ENCODE results near the gene NEU1. TPM values are rescaled to one million over a fixed set of nuclear protein-coding genes. Genes with fewer than 3 reads are reported as not detected.
"Not testable (repeated sequence)": the region's sequence is repeated elsewhere in the genome, so short reads cannot be mapped to it uniquely, and the experiment has no call there.

The NEU1 gene
- total RNA-seq, 2 donors from 2014 or later: 26.8 to 31.8 TPM

GRCh38 chr6:31877651-31878161 is 15.1 kb upstream of the NEU1 start:
- intact Hi-C loops (cut with DNase I): no loop called here
- no peak for DNase-seq
- no peak for ATAC-seq

- ATAC-seq (no peak), DNase-seq (no peak)
- intact Hi-C loops (cut with DNase I): no loop called here
Measured at GRCh38 chr6:31877125-31877650, 14.6 kb upstream of the NEU1 start.

- intact Hi-C loops (cut with DNase I): no loop called here
- ATAC-seq (no peak), DNase-seq (no peak)
Measured at GRCh38 chr6:31876357-31876756, 13.7 kb upstream of the NEU1 start.

GRCh38 chr6:31875877-31876276 is 13.3 kb upstream of the NEU1 start:
- ATAC-seq (no peak), DNase-seq (no peak)
- intact Hi-C loops (cut with DNase I): no loop called here

GRCh38 chr6:31874836-31875572 is 12.4 kb upstream of the NEU1 start:
- ATAC-seq (no peak), DNase-seq (no peak)
- intact Hi-C loops (cut with DNase I): no loop called here

GRCh38 chr6:31874084-31874670 is 11.6 kb upstream of the NEU1 start:
- DNase-seq: no peak
- ATAC-seq: no peak
- intact Hi-C loops (cut with DNase I): no loop called here

GRCh38 chr6:31871046-31871659 is 8.5 kb upstream of the NEU1 start:
- intact Hi-C loops (cut with DNase I): no loop called here
- no peak for DNase-seq
- ATAC-seq: no peak

GRCh38 chr6:31870385-31870921 is 7.8 kb upstream of the NEU1 start:
- no peak for ATAC-seq
- DNase-seq: no peak
- intact Hi-C loops (cut with DNase I): no loop called here

- no peak for DNase-seq
- intact Hi-C loops (cut with DNase I): no loop called here
Measured at GRCh38 chr6:31869343-31869742, 6.7 kb upstream of the NEU1 start.

GRCh38 chr6:31868658-31868971 is 6.0 kb upstream of the NEU1 start:
- DNase-seq; intact Hi-C loops (cut with DNase I); ATAC-seq: not testable (repeated sequence)

More at GRCh38 chr6:31869343-31869742, 6.7 kb upstream of the NEU1 start:
- ATAC-seq: no peak

- intact Hi-C loops (cut with DNase I): no loop called here
- ATAC-seq (no peak), DNase-seq (no peak)
Measured at GRCh38 chr6:31865205-31866118, 2.8 kb upstream of the NEU1 start.

GRCh38 chr6:31864818-31865204 is 2.2 kb upstream of the NEU1 start:
- DNase-seq: no peak
- intact Hi-C loops (cut with DNase I): no loop called here
- no peak for ATAC-seq

- intact Hi-C loops (cut with DNase I); ATAC-seq; DNase-seq: not testable (repeated sequence)
Measured at GRCh38 chr6:31864123-31864562, 1.5 kb upstream of the NEU1 start.

GRCh38 chr6:31861919-31862343 is 690 bp downstream of the NEU1 start:
- no peak for DNase-seq
- ATAC-seq: no peak
- intact Hi-C loops (cut with DNase I): no loop called here

GRCh38 chr6:31861150-31861549 is 1.5 kb downstream of the NEU1 start:
- ATAC-seq (no peak), DNase-seq (no peak)
- intact Hi-C loops (cut with DNase I): no loop called here

GRCh38 chr6:31860349-31860748 is 2.3 kb downstream of the NEU1 start:
- intact Hi-C loops (cut with DNase I): loop anchor here in 1 of 2 donors (1.0 kb wide), 1 partner anchor 15 kb away; no protein-coding TSS in a partner anchor
- no peak for ATAC-seq

GRCh38 chr6:31859923-31860322 is 2.7 kb downstream of the NEU1 start:
- intact Hi-C loops (cut with DNase I): loop anchor here in 1 of 2 donors (1.0 kb wide), 1 partner anchor 15 kb away; no protein-coding TSS in a partner anchor
- DNase-seq (no peak), ATAC-seq (no peak)

More at GRCh38 chr6:31860349-31860748, 2.3 kb downstream of the NEU1 start:
- no peak for DNase-seq

- intact Hi-C loops (cut with DNase I): no loop called here
- DNase-seq (no peak), ATAC-seq (no peak)
Measured at GRCh38 chr6:31858707-31859106, 3.9 kb downstream of the NEU1 start.

- ATAC-seq; DNase-seq; intact Hi-C loops (cut with DNase I): not testable (repeated sequence)
Measured at GRCh38 chr6:31857774-31858173, 4.8 kb downstream of the NEU1 start.
